ENCODE data around the gene NUDT8. TPM values are rescaled to one million over a fixed set of nuclear protein-coding genes. Genes with fewer than 3 reads are reported as not detected.

The NUDT8 gene
- total and polyA plus RNA-seq, 9 of the 15 experiments (the other 6 are each of a cell fraction or from before 2014, with no cell fraction given), result 0.23 to 27.8 (median 5.0) TPM

DNA sequence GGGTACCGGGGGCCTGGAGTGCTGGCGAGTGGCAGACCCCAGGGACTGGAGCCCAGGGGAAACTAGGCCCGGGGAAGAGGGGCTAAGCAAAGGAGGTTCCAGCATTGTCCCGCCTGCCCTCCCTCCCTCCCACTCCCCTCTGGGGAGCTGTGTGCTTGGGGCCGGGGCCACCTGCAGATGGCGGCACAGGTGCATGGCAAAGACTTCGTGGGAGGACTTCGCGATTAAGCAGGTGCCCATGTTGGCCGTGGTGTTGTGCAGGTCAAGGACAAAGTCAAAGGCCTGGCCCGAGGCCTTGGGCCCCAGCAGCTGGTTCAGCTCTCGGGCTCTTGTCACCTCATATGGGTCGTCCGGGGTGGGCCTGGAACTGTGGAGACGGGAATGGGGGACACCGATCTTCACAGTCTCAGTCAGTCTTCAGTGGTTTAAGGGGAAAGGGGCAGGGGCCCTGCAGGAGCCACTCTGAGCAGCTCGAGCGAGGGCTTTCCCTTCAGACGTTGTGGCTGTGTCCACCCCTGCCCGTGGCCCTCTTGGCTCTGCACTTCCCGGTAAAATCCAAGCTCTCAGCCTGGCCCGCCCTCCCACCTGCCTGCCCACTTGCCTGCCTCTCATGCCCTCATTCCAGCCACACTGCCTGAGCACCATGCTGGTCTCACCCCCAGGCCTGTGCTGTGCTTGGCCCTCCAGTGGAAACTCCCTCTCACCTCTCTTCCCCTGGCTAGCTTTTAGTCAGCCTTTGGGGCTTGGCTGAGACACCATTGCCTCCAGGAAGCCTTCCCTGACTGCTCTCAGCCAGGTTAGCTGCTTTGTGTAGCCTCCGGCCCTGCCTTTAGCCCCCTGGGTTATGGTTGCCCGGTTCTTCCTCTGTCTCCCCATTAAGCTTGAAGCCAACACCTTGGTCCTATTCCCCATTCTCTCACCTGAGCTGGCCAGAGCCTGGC is 16.1 kb upstream of the NUDT8 start:
- H3K4me3 ChIP-seq, result no peak overlapping the region
- FAIRE-seq (no peak), DNase-seq (ENCODE audit: extremely low read depth in 1 of 4, low spot score in 3 of 4) (no peak), ATAC-seq (0 out of 3 replicates have a peak, but pooled peaks have one; percentile 6)
- H3K9me3 ChIP-seq (replicated peaks; ENCODE audit: control insufficient read depth, insufficient read depth, low read depth, low read length), result no peaks in the 10 kb centered on the region; the same call in none of the 2 replicates
- H3K4me2 ChIP-seq (ENCODE audit: insufficient read depth, low read length), result no peak overlapping the region
- WGBS (ENCODE audit: insufficient coverage, low coverage, missing lambda C conversion rate), result 46% methylated on average over 16 of the region's 24 CpGs
- H3K27me3 ChIP-seq (ENCODE audit: control insufficient read depth in 2 of 2, insufficient read depth in 2 of 2, low read length in 2 of 2), result peaks cover 2 to 20% of the 10 kb centered on the region in 2 experiments; a peak in 3 of 5 replicates
- H2AFZ ChIP-seq (ENCODE audit: low read depth, low read length), result no peak overlapping the region
- TF ChIP-seq RAD21 (CRISPR knock-in tag; conservative IDR thresholded peaks at IDR 0.05 in 1 of 2, IDR thresholded peaks at IDR 0.05 in 1 of 2) (peak in 1 of 2 experiments; percentile 21; a peak in 1 of 4 replicates), ZFP36 (IDR thresholded peaks at IDR 0.05; ENCODE audit: low read depth, low read length, partially characterized antibody) (peak; percentile 75)
- TF ChIP-seq, protein P1, sequence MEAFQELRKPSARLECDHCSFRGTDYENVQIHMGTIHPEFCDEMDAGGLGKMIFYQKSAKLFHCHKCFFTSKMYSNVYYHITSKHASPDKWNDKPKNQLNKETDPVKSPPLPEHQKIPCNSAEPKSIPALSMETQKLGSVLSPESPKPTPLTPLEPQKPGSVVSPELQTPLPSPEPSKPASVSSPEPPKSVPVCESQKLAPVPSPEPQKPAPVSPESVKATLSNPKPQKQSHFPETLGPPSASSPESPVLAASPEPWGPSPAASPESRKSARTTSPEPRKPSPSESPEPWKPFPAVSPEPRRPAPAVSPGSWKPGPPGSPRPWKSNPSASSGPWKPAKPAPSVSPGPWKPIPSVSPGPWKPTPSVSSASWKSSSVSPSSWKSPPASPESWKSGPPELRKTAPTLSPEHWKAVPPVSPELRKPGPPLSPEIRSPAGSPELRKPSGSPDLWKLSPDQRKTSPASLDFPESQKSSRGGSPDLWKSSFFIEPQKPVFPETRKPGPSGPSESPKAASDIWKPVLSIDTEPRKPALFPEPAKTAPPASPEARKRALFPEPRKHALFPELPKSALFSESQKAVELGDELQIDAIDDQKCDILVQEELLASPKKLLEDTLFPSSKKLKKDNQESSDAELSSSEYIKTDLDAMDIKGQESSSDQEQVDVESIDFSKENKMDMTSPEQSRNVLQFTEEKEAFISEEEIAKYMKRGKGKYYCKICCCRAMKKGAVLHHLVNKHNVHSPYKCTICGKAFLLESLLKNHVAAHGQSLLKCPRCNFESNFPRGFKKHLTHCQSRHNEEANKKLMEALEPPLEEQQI (IDR thresholded peaks at IDR 0.05), result no peak
- TF ChIP-seq, protein P2, sequence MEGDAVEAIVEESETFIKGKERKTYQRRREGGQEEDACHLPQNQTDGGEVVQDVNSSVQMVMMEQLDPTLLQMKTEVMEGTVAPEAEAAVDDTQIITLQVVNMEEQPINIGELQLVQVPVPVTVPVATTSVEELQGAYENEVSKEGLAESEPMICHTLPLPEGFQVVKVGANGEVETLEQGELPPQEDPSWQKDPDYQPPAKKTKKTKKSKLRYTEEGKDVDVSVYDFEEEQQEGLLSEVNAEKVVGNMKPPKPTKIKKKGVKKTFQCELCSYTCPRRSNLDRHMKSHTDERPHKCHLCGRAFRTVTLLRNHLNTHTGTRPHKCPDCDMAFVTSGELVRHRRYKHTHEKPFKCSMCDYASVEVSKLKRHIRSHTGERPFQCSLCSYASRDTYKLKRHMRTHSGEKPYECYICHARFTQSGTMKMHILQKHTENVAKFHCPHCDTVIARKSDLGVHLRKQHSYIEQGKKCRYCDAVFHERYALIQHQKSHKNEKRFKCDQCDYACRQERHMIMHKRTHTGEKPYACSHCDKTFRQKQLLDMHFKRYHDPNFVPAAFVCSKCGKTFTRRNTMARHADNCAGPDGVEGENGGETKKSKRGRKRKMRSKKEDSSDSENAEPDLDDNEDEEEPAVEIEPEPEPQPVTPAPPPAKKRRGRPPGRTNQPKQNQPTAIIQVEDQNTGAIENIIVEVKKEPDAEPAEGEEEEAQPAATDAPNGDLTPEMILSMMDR (IDR thresholded peaks at IDR 0.05 in 2 of 3, conservative IDR thresholded peaks at IDR 0.05 in 1 of 3; ENCODE audit: insufficient read depth in 2 of 3, low read depth in 1 of 3, low read length in 3 of 3), result peak in 1 of 3 experiments; percentile 18; a peak in 1 of 6 replicates
- no TSS peak for BruUV-seq (replicated peaks)
- intact Hi-C loops (cut with micrococcal nuclease), result loop anchor here (10.0 kb wide), 1 partner anchor 159 kb away; no protein-coding TSS in a partner anchor
- no peaks in the 10 kb centered on the region for H3K36me3 ChIP-seq (ENCODE audit: control insufficient read depth, insufficient read depth, low read length)
- H3K27ac ChIP-seq (ENCODE audit: extremely low read depth, low read depth, low read length), result no peak overlapping the region
- peaks cover 0 to 48% of the 10 kb centered on the region in 2 experiments; a peak in 2 of 5 replicates for H3K4me1 ChIP-seq (replicated peaks in 1 of 2; ENCODE audit: control insufficient read depth in 2 of 2, insufficient read depth in 2 of 2, low read length in 2 of 2)
- ChIA-PET POLR2A (interaction anchor here (1.0 kb wide), 1 partner anchor 28 kb away, joined by 3 read pairs; no protein-coding TSS in a partner anchor), CTCF (ENCODE audit: low intra/inter-chr PET ratio) (no interaction called here)
- H4K20me1 ChIP-seq (replicated peaks; ENCODE audit: control insufficient read depth, insufficient read depth, low read length), result peaks cover 3% of the 10 kb centered on the region; the same call in 1 of the 2 replicates
- in situ Hi-C loops (cut with MboI), result no loop called here
- H3K9me1 ChIP-seq (ENCODE audit: control insufficient read depth, insufficient read depth, low read length), result no peaks in the 10 kb centered on the region
- H3K79me2 ChIP-seq (ENCODE audit: control insufficient read depth, insufficient read depth, low read length), result no peaks in the 10 kb centered on the region
- 0 out of 4 replicates have a peak overlapping the region, but pooled peaks of 1 of the 2 experiments have one; percentile 28 for H3K9ac ChIP-seq (ENCODE audit: insufficient read depth in 1 of 2, low read depth in 2 of 2, low read length in 2 of 2)

All from K562 (cell line).